Measurements from ENCODE around the gene TDRKH.
"Not testable (repeated sequence)": the region's sequence is repeated elsewhere in the genome, so short reads cannot be mapped to it uniquely, and the experiment has no call there.

TDRKH gene

DNA sequence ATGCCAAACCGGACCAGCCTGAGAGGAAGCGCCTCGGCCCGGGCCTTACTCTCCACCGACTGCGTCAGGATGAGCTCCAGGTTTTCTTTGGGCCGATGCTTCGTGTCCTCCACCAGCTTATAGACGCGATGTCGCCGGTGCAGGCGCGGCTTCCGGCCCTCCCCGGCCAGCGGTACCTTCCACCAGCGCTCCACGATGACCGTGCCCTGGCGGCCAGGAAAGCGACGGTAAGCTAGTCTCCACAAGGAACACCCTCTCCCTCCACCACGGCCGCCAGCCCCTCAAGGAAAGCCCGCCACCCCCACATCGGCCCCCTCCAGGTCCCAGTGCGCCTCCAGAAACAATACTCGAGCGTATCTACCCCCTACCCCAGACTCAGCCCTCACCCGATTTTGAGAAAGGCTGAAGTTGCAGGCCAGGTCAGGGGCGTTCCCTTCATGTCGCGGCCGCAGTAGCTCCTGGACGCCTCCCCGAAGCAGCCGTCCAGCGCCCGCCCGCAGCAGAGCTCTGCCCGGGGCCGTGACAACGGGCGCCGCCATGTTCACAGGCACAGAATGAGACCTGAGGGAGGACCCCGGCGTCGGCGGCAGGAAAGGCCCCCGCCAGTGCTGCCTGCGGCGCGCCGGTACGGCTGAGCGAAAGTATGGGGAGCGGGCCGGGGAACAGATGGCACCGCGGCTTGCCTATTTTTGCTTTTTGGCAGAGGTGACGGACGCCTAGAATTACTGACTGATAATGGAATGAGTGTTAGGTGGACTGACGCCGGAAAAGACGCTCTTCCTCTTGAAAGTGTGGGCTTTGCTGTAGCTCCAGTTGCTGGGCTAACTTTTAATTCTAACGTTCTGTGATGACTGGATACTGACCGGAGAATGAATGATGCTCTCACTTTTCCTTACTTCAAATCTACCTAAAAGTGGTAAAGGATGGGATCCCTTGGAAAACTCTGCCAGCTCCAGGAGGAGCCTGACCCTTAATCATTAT lies 27.1 kb downstream of the TDRKH start, which contains the start of gene MRPL9:
MRPL9 (minus strand) TSS at position 556 of the 981 bp plus-strand sequence; CDS start at position 539, 17 bp downstream.
- peak; percentile 57 to 63 for DNase-seq (ENCODE audit: low read depth in 2 of 2)

DNA sequence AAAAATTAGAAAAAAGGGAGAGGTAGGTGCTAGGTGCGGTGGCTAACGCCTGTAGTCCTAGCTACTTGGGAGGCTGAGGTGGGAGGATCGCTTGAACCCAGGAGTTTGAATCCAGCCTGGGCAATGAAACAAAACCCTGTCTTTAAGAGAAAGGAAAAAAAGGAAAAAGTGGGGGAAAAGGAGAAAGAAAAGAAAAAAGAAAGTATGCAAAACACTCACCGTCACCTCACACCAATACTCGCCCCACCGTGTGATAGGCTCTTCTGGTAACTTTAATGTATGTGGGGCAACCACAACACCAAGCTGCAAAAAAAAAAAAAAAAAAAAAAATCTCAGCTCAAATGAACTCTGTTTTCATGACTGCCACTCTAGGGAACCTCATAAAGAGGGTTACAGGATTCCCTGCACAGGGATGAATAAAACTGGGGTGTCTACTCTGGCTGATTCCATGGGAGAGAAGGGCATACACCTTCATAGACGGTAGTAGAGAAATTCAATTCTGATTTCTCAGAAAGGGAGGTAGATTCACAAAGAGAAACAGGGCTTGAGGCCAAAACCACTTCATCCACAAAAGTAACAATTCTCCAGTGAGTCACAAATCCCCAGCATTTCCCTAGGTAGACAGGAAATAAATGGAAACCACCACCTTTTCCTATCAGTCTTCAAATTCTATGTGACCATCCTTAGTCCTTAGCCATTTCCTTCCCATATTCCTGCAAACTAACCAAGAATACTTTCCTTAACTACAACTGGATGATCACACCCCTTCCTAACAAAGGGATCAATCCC lies 29.5 kb downstream of the TDRKH start:
- no peak for DNase-seq (ENCODE audit: low read depth in 2 of 2)

DNA sequence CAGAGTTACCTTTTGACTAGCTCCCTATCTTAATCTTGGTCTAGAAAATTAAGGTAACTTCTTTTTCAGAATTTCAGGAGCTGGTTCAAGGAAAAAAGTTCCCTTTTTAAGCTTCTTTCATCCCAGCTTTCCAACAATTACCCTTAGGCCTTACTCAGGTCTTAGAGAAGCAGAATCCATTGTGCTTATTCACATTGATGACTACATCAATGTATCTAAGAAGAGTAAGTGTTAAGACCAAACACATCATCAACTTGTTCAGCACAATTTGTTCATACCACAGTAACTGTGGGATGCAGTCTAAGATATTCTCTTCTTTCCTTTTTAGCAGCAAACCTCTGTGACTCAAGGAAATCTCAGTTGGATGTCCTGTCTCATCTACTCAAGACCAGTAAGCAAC lies 31.1 kb downstream of the TDRKH start:
- DNase-seq (ENCODE audit: low read depth in 2 of 2): no peak

DNA sequence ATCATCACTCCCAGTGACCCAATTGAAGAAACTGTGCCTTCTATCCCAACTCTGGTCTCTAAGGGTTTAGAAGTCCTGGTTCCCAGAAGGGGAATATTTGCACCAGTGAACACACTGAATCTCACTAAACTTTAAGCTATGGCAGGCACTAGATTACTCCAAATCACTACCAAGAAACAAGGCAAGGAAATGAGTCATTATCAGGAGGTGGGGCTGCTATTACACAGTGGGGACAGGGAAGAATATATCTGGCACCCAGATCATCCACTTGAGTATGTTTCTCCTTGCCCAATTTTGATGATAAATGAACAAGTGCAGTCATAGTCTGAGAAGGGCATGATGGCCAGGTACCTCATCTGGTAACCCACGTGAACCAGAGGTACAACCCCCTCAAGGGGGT lies 34.0 kb downstream of the TDRKH start:
- no peak for DNase-seq (ENCODE audit: low read depth in 2 of 2)

- no peak for DNase-seq (ENCODE audit: low read depth in 2 of 2)
These were observed 48.8 kb downstream of the TDRKH start for GRCh38 chr1:151741516-151741915.

DNA sequence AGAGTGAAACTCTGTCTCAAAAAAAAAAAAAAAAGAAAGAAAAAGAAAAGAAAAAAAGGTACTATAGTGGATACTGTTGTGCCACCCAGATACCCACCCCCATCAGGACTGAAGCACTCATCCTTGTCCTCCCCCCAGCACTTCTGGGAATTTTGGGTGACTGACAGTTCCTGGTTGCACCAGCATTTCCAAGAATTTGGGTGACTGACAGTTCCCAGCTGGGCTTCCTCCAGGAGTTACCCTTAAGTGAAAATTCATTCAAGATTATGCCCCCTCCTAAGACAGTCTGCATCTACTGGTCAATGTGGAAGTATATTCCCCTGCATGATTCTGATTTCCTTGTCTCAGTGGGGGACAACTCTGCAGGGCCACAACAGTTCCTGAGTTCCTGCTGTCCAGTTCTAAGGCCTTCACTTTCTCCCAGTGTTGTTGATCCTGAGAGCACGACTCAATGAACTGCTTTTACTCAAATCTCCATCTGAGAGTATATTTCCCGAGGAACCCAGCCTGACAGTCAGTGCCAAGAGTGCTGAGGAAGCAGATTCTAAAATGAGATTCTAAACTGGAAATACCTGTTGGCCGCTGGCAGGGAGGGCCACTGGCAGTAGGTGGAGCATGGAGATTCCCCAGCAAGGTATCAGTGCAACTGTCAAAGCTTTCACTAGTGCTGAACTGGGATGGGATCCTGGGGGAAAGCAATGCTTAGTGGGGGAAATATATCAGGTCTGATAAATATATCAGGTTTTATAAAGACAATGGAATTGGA lies 50.5 kb downstream of the TDRKH start:
- no peak for DNase-seq (ENCODE audit: low read depth in 2 of 2)

DNA sequence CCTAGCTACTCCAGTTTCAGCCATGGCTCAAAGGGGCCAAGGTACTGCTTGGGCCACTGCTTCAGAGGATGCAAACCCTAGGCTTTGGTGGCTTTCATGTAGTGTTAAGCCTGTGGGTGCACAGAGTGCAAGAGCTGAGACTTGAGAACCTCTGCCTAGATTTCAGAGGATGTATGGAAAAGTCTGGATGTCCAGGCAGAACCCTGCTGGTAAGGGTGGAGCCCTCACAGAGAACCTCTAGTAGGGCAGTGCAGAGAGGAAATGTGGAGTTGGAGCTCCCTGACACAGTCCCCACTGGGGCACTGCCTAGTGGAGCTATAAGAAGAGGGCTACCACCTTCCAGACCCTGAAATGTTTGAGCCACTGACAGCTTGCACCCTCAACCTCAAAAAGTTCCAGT lies 52.8 kb downstream of the TDRKH start:
- DNase-seq (ENCODE audit: low read depth in 2 of 2): no peak

- no peak for DNase-seq (ENCODE audit: low read depth in 2 of 2)
These were observed 53.3 kb downstream of the TDRKH start for GRCh38 chr1:151737026-151737425.

GRCh38 chr1:151733995-151734394 lies 56.3 kb downstream of the TDRKH start:
- not testable (repeated sequence) for DNase-seq (ENCODE audit: low read depth in 2 of 2)

DNA sequence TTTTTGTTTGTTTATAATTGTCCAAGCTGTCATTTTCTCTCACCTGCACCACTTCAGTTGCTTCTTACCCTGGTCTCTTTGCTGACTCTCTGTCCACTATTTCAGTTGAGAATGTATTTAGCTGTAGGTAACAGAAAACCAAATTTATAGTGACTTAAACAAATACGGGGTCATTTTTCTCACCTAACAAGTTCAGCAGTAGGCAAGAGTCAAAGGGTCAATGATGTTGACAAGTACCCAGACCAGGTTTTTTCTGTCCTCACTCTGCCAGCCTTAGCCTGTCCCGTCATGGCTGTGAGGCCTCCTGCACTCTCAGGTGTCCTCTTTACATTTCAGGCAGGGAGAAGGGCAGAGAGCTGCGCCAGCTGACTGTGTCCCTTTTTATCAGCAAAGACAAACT lies 57.2 kb downstream of the TDRKH start:
- no peak for DNase-seq (ENCODE audit: low read depth in 2 of 2)

DNA sequence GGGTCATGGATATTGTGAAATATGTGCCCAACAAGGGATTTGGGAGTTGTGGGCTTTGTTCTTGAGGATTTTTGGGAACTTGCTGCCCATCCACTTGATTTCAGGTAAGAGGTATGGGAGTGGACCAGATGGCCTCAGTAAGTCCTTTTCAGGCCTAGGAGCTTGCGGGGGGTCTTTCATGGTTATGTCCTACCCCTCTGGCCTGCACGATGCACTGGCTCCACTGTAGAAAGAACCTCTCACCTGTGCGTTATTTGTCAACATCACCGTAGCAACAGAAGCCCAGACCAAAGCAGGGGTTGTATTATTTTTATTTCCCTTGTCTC lies 60.4 kb downstream of the TDRKH start:
- DNase-seq (ENCODE audit: low read depth in 2 of 2): no peak

DNA sequence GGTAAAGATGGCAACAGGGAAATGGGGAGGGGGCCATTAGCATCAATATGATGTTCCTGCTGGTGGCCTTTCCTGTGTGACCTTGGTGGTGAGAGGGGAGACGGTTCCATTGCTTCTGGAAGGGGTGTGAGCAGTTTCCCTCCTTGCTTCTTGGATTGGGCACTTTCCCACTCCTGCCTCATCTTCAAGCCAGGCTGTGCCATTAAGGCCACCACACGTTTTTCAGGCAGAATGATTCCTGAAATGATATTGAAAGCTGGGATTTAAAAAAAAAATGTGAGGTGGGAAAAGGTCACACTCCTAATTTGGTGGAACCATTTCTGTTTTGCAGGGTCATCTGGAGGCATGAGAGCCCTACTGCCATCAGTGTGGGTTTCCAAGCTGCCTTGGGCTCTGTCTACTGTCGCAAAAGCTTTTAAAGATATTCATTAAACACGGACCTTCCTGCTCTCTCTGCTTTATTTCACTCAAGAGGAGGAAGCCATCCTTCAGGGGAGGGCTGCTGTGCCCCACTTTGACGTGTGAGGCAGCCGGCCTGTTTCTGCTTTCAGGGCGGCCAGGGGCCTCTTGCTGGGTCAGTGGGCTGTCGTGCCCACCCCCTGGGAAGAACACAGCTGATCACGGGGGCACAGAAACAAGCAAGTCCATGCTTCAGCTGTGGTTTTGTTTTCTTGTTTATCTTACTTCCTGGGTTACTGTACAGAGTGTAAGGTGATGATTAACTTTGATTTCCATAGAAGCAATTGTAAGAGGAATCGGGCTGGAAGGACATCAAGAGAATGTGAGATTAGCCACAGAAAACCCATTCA lies 60.9 kb downstream of the TDRKH start:
- no peak for DNase-seq (ENCODE audit: low read depth in 2 of 2)

- DNase-seq (ENCODE audit: low read depth in 2 of 2): no peak
These were observed 61.9 kb downstream of the TDRKH start for GRCh38 chr1:151728151-151729054.

- DNase-seq (ENCODE audit: low read depth in 2 of 2): no peak
These were observed 66.5 kb downstream of the TDRKH start for GRCh38 chr1:151723726-151724370.
